Activated naive CD8-positive, alpha-beta T cell treated with anti-CD3 and anti-CD28 coated beads, Interleukin-2, amount 10 ng/mL, durations not matched to agents 7 days and 5 days (primary cell): Measurements from ENCODE around the gene C16orf46. TPM values are rescaled to one million over a fixed set of nuclear protein-coding genes. Genes with fewer than 3 reads are reported as not detected.

Experiments
- ATAC-seq: fragments of 150-1000 bp; cut with Tn5 transposase; one replicate; pipeline ENCODE4 v1.10.0; 2021; ENCODE audit warnings: low read depth, moderate library complexity
- POLR2A ChIA-PET: fragments of 350-600 bp; sonication (Branson Sonifier 250); formaldehyde crosslinking; loops from one replicate; lab custom pipeline; 2021; ENCODE audit warnings: antibody characterized with exemption; lab: Charles Lee
- DNase-seq: peaks from one replicate; pipeline ENCODE4 v3.0.0; 2021
- H3K27ac Mint-ChIP-seq: one replicate; pipeline ENCODE4 v1.8.0; 2022; ENCODE audit warnings: mild to moderate bottlenecking, mixed read lengths
- H3K27me3 Mint-ChIP-seq: one replicate; pipeline ENCODE4 v1.8.0; 2022; ENCODE audit warnings: mild to moderate bottlenecking, moderate library complexity, mixed read lengths
- H3K36me3 Mint-ChIP-seq: one replicate; pipeline ENCODE4 v1.8.0; 2021; ENCODE audit warnings: mild to moderate bottlenecking, mixed read lengths
- H3K4me1 Mint-ChIP-seq: one replicate; pipeline ENCODE4 v1.8.0; 2021; ENCODE audit warnings: mixed read lengths
- H3K4me3 Mint-ChIP-seq: one replicate; pipeline ENCODE4 v1.8.0; 2022; ENCODE audit warnings: mild to moderate bottlenecking, moderate library complexity, mixed read lengths
- H3K9me3 Mint-ChIP-seq: one replicate; pipeline ENCODE4 v1.8.0; 2021; ENCODE audit warnings: mixed read lengths
- total RNA-seq, 2 experiments: library from RNA; stranded (reverse); gene quantifications; one replicate each; pipeline ENCODE4 v1.2.3, GENCODE V29; 2021

C16orf46 gene
- total RNA-seq, 2 experiments from 2014 or later = 0.53 to 0.65 TPM

- Mint-ChIP-seq H3K9me3 (no peaks in the 10 kb centered on the region), H3K36me3 (no peaks in the 10 kb centered on the region), H3K4me3 (no peak overlapping the region), H3K27ac (no peak overlapping the region), H3K4me1 (peaks cover 8% of the 10 kb centered on the region), H3K27me3 (no peaks in the 10 kb centered on the region)
- POLR2A ChIA-PET = no interaction called here
- no peak for DNase-seq
- ATAC-seq = no peak
Observed at GRCh38 chr16:81066681-81067080, 10.4 kb downstream of the C16orf46 start.

GRCh38 chr16:81061871-81062608, 15.0 kb downstream of the C16orf46 start:
- no peak overlapping the region for H3K27ac Mint-ChIP-seq
- H3K36me3 Mint-ChIP-seq = no peaks in the 10 kb centered on the region
- H3K4me1 Mint-ChIP-seq = peaks cover 11% of the 10 kb centered on the region
- no peaks in the 10 kb centered on the region for H3K9me3 Mint-ChIP-seq
- no peak for DNase-seq
- ATAC-seq = no peak
- POLR2A ChIA-PET = no interaction called here
- H3K4me3 Mint-ChIP-seq = no peak overlapping the region
- H3K27me3 Mint-ChIP-seq = no peaks in the 10 kb centered on the region

GRCh38 chr16:81061307-81061640, 15.8 kb downstream of the C16orf46 start:
- Mint-ChIP-seq H3K27ac (no peak overlapping the region), H3K4me1 (peaks cover 6% of the 10 kb centered on the region), H3K9me3 (no peaks in the 10 kb centered on the region), H3K36me3 (no peaks in the 10 kb centered on the region), H3K4me3 (no peak overlapping the region), H3K27me3 (no peaks in the 10 kb centered on the region)
- POLR2A ChIA-PET = no interaction called here
- no peak for ATAC-seq
- no peak for DNase-seq

- ATAC-seq (no peak), DNase-seq (no peak)
- no peak overlapping the region for H3K27ac Mint-ChIP-seq
- no peaks in the 10 kb centered on the region for H3K9me3 Mint-ChIP-seq
- no peaks in the 10 kb centered on the region for H3K27me3 Mint-ChIP-seq
- H3K36me3 Mint-ChIP-seq = no peaks in the 10 kb centered on the region
- POLR2A ChIA-PET = no interaction called here
- peaks cover 6% of the 10 kb centered on the region for H3K4me1 Mint-ChIP-seq
- H3K4me3 Mint-ChIP-seq = no peak overlapping the region
Observed at GRCh38 chr16:81060576-81061306, 16.3 kb downstream of the C16orf46 start.

GRCh38 chr16:81053761-81054160, 23.3 kb downstream of the C16orf46 start:
- DNase-seq (no peak), ATAC-seq (no peak)
- Mint-ChIP-seq H3K27ac (no peak overlapping the region), H3K9me3 (peaks cover 14% of the 10 kb centered on the region), H3K4me3 (no peak overlapping the region), H3K36me3 (peaks cover under 1% of the 10 kb centered on the region), H3K27me3 (peaks cover 1% of the 10 kb centered on the region), H3K4me1 (peaks cover 6% of the 10 kb centered on the region)
- POLR2A ChIA-PET = no interaction called here

GRCh38 chr16:81042821-81043220, 34.2 kb downstream of the C16orf46 start:
- Mint-ChIP-seq H3K4me1 (peaks cover 12% of the 10 kb centered on the region), H3K4me3 (no peak overlapping the region), H3K9me3 (no peaks in the 10 kb centered on the region), H3K27me3 (no peaks in the 10 kb centered on the region), H3K27ac (no peak overlapping the region), H3K36me3 (peaks cover 45% of the 10 kb centered on the region)
- POLR2A ChIA-PET = interaction anchor here (0.8 kb wide), 1 partner anchor 52 kb away, joined by 3 read pairs; no protein-coding TSS in a partner anchor
- DNase-seq (no peak), ATAC-seq (no peak)

- no peaks in the 10 kb centered on the region for H3K27me3 Mint-ChIP-seq
- H3K4me3 Mint-ChIP-seq = no peak overlapping the region
- peaks cover 23% of the 10 kb centered on the region for H3K4me1 Mint-ChIP-seq
- no peaks in the 10 kb centered on the region for H3K9me3 Mint-ChIP-seq
- ATAC-seq (no peak), DNase-seq (no peak)
- peaks cover 44% of the 10 kb centered on the region for H3K36me3 Mint-ChIP-seq
- no peak overlapping the region for H3K27ac Mint-ChIP-seq
- POLR2A ChIA-PET = no interaction called here
Observed at GRCh38 chr16:81041696-81042095, 35.3 kb downstream of the C16orf46 start.

GRCh38 chr16:81040842-81041241, 36.2 kb downstream of the C16orf46 start:
- no peak overlapping the region for H3K27ac Mint-ChIP-seq
- peaks cover 26% of the 10 kb centered on the region for H3K4me1 Mint-ChIP-seq
- no peaks in the 10 kb centered on the region for H3K9me3 Mint-ChIP-seq
- H3K27me3 Mint-ChIP-seq = no peaks in the 10 kb centered on the region
- no peak for ATAC-seq
- H3K4me3 Mint-ChIP-seq = no peak overlapping the region
- H3K36me3 Mint-ChIP-seq = peaks cover 42% of the 10 kb centered on the region
- DNase-seq = no peak
- POLR2A ChIA-PET = no interaction called here

GRCh38 chr16:81040131-81040530, 36.9 kb downstream of the C16orf46 start:
- no peak overlapping the region for H3K4me3 Mint-ChIP-seq
- no peaks in the 10 kb centered on the region for H3K9me3 Mint-ChIP-seq
- POLR2A ChIA-PET = no interaction called here
- H3K27ac Mint-ChIP-seq = no peak overlapping the region
- peaks cover 39% of the 10 kb centered on the region for H3K36me3 Mint-ChIP-seq
- DNase-seq = no peak
- peaks cover 28% of the 10 kb centered on the region for H3K4me1 Mint-ChIP-seq
- H3K27me3 Mint-ChIP-seq = no peaks in the 10 kb centered on the region
- ATAC-seq = no peak

GRCh38 chr16:81036751-81037350, 40.2 kb downstream of the C16orf46 start:
- peaks cover 28% of the 10 kb centered on the region for H3K4me1 Mint-ChIP-seq
- peaks cover 23% of the 10 kb centered on the region for H3K36me3 Mint-ChIP-seq
- H3K9me3 Mint-ChIP-seq = no peaks in the 10 kb centered on the region
- DNase-seq (no peak), ATAC-seq (no peak)
- H3K4me3 Mint-ChIP-seq = peak overlapping the region; percentile 86
- H3K27me3 Mint-ChIP-seq = no peaks in the 10 kb centered on the region
- POLR2A ChIA-PET = interaction anchor here (1.4 to 3.2 kb wide), 3 partner anchors 30 to 41 kb away, joined by 10 to 22 read pairs (median 15); partner anchors contain the start of genes C16orf46, CENPN and CMC2
- peak overlapping the region; percentile 65 for H3K27ac Mint-ChIP-seq

GRCh38 chr16:81035975-81036750, 40.9 kb downstream of the C16orf46 start:
- peaks cover 20% of the 10 kb centered on the region for H3K36me3 Mint-ChIP-seq
- H3K4me3 Mint-ChIP-seq = peak overlapping the region; percentile 86
- POLR2A ChIA-PET = interaction anchor here (1.0 to 3.2 kb wide), 6 partner anchors 29 to 278 kb away, joined by 3 to 22 read pairs (median 7); partner anchors contain the start of genes C16orf46, CENPN, CMC2 and GAN
- no peaks in the 10 kb centered on the region for H3K9me3 Mint-ChIP-seq
- ATAC-seq = peak; percentile 65
- peak overlapping the region; percentile 65 for H3K27ac Mint-ChIP-seq
- no peak for DNase-seq
- peaks cover 28% of the 10 kb centered on the region for H3K4me1 Mint-ChIP-seq
- H3K27me3 Mint-ChIP-seq = no peaks in the 10 kb centered on the region

GRCh38 chr16:81035398-81035974, 41.6 kb downstream of the C16orf46 start, which contains the start of gene ATMIN:
Gene ATMIN (plus strand): TSS chr16:81035842. CDS start chr16:81035871, 29 bp downstream.
- peak within 1 kb of the TSS; percentile 65 for H3K27ac Mint-ChIP-seq
- H3K4me1 Mint-ChIP-seq = peaks cover 25% of the 10 kb centered on the region
- DNase-seq (peak; percentile 97), ATAC-seq (peak; percentile 94)
- POLR2A ChIA-PET = interaction anchor here (1.0 to 3.2 kb wide), 6 partner anchors 28 to 279 kb away, joined by 3 to 22 read pairs (median 7); partner anchors contain the start of genes C16orf46, CENPN, CMC2 and GAN
- peaks cover 16% of the 10 kb centered on the region for H3K36me3 Mint-ChIP-seq
- H3K9me3 Mint-ChIP-seq = no peaks in the 10 kb centered on the region
- H3K4me3 Mint-ChIP-seq = peak within 1 kb of the TSS; percentile 86
- H3K27me3 Mint-ChIP-seq = no peaks in the 10 kb centered on the region
